ENCODE data around the gene ACOX1. TPM values are rescaled to one million over a fixed set of nuclear protein-coding genes. Genes with fewer than 3 reads are reported as not detected.
A peak's percentile ranks its signal among the peaks of the same experiment; 100 is the strongest.

Gene ACOX1
- total RNA-seq, 5 donors from 2014 or later (not counting 1 experiment from before 2014, with no cell fraction given), result 17.6 to 33.8 (median 29.1) TPM

GRCh38 chr17:75998327-75998795 is 19.4 kb upstream of the ACOX1 start:
- H3K27ac ChIP-seq (ENCODE audit: low read length), result no peak overlapping the region
- H3K4me1 ChIP-seq (ENCODE audit: control insufficient read depth in 1 of 2, extremely low read depth in 1 of 2, insufficient read depth in 2 of 2, low read length in 2 of 2), result peaks cover 6 to 15% of the 10 kb centered on the region in 2 experiments
- H3K36me3 Mint-ChIP-seq, result no peaks in the 10 kb centered on the region
- no peaks in the 10 kb centered on the region for H3K27me3 Mint-ChIP-seq
- no peak overlapping the region for H3K4me3 ChIP-seq (ENCODE audit: control insufficient read depth in 1 of 2, extremely low read depth in 1 of 2, low read length in 1 of 2)
- CTCF ChIA-PET, result interaction anchor here (0.6 to 1.3 kb wide), 3 partner anchors 16 to 161 kb away, joined by 4 to 5 read pairs (median 4); no protein-coding TSS in a partner anchor
- H3K27ac Mint-ChIP-seq, result no peak overlapping the region
- WGBS (ENCODE audit: insufficient coverage), result 98% methylated on average over 6 of the region's 9 CpGs
- no peak overlapping the region for H3K4me3 Mint-ChIP-seq
- H3K4me1 Mint-ChIP-seq, result peaks cover 13 to 16% (median 14%) of the 10 kb centered on the region in 3 donors
- DNase-seq (no peak), ATAC-seq (replicated peaks in 1 of 4) (no peak)
- H3K9me3 Mint-ChIP-seq, result no peaks in the 10 kb centered on the region
- no peaks in the 10 kb centered on the region for H3K9me3 ChIP-seq
- POLR2A ChIA-PET, result interaction anchor here in 1 of 2 donors (0.7 kb wide), 1 partner anchor 265 kb away, joined by 4 read pairs; no protein-coding TSS in a partner anchor
- H3K36me3 ChIP-seq (ENCODE audit: control insufficient read depth in 2 of 2, extremely low read depth in 1 of 2, insufficient read depth in 1 of 2, low read length in 1 of 2), result peaks cover 0 to 1% of the 10 kb centered on the region in 2 donors
- H3K27me3 ChIP-seq (replicated peaks in 1 of 2; ENCODE audit: control insufficient read depth in 2 of 2, extremely low read depth in 1 of 2, insufficient read depth in 2 of 2, low read length in 1 of 2), result no peaks in the 10 kb centered on the region

GRCh38 chr17:75996665-75997590 is 18.0 kb upstream of the ACOX1 start:
- peaks cover 3% of the 10 kb centered on the region for H3K36me3 Mint-ChIP-seq
- H3K27me3 Mint-ChIP-seq, result no peaks in the 10 kb centered on the region
- peak; percentile 35 to 86 (median 50) for ATAC-seq (replicated peaks in 1 of 4)
- ChIA-PET CTCF (interaction anchor here (0.5 to 0.9 kb wide), 3 partner anchors 9 to 356 kb away, joined by 3 read pairs; no protein-coding TSS in a partner anchor), POLR2A (interaction anchor here (0.5 to 0.7 kb wide), 2 partner anchors 15 to 130 kb away, joined by 6 to 12 read pairs; no protein-coding TSS in a partner anchor)
- 24% methylated on average over 17 of the region's 18 CpGs for WGBS (ENCODE audit: insufficient coverage)
- H3K9me3 Mint-ChIP-seq, result no peaks in the 10 kb centered on the region
- no peaks in the 10 kb centered on the region for H3K27me3 ChIP-seq (replicated peaks in 1 of 2; ENCODE audit: control insufficient read depth in 2 of 2, extremely low read depth in 1 of 2, insufficient read depth in 2 of 2, low read length in 1 of 2)
- H3K27ac Mint-ChIP-seq, result peak overlapping the region; percentile 82 to 83
- peaks cover 6 to 15% of the 10 kb centered on the region in 2 experiments for H3K4me1 ChIP-seq (ENCODE audit: control insufficient read depth in 1 of 2, extremely low read depth in 1 of 2, insufficient read depth in 2 of 2, low read length in 2 of 2)
- H3K4me1 Mint-ChIP-seq, result peaks cover 13 to 16% (median 14%) of the 10 kb centered on the region in 3 donors
- H3K4me3 ChIP-seq (ENCODE audit: control insufficient read depth in 1 of 2, extremely low read depth in 1 of 2, low read length in 1 of 2), result no peak overlapping the region
- peak overlapping the region; percentile 34 for H3K27ac ChIP-seq (ENCODE audit: low read length)
- peak overlapping the region in 2 of 3 donors; percentile 15 to 57 for H3K4me3 Mint-ChIP-seq
- peak in 22 of 35 experiments; percentile 16 to 65 (median 23) for DNase-seq
- H3K9me3 ChIP-seq, result no peaks in the 10 kb centered on the region
- H3K36me3 ChIP-seq (ENCODE audit: control insufficient read depth in 2 of 2, extremely low read depth in 1 of 2, insufficient read depth in 1 of 2, low read length in 1 of 2), result peaks cover 0 to 3% of the 10 kb centered on the region in 2 donors

- CTCF ChIA-PET, result interaction anchor here in 1 of 2 donors (0.6 kb wide), 1 partner anchor 65 kb away, joined by 3 read pairs; no protein-coding TSS in a partner anchor
- no peaks in the 10 kb centered on the region for H3K9me3 ChIP-seq
- H3K27ac ChIP-seq (ENCODE audit: low read length), result no peak overlapping the region
- Mint-ChIP-seq H3K9me3 (no peaks in the 10 kb centered on the region), H3K27ac (no peak overlapping the region), H3K4me1 (peaks cover 13 to 16% (median 14%) of the 10 kb centered on the region in 3 donors), H3K4me3 (no peak overlapping the region), H3K27me3 (no peaks in the 10 kb centered on the region), H3K36me3 (peaks cover 7% of the 10 kb centered on the region)
- H3K27me3 ChIP-seq (replicated peaks in 1 of 2; ENCODE audit: control insufficient read depth in 2 of 2, extremely low read depth in 1 of 2, insufficient read depth in 2 of 2, low read length in 1 of 2), result no peaks in the 10 kb centered on the region
- no peak overlapping the region for H3K4me3 ChIP-seq (ENCODE audit: control insufficient read depth in 1 of 2, extremely low read depth in 1 of 2, low read length in 1 of 2)
- POLR2A ChIA-PET, result interaction anchor here (0.5 kb wide), 2 partner anchors 132 to 600 kb away, joined by 4 to 6 read pairs; no protein-coding TSS in a partner anchor
- ATAC-seq (replicated peaks in 1 of 4) (no peak), DNase-seq (no peak)
- H3K36me3 ChIP-seq (ENCODE audit: control insufficient read depth in 2 of 2, extremely low read depth in 1 of 2, insufficient read depth in 1 of 2, low read length in 1 of 2), result peaks cover 0 to 6% of the 10 kb centered on the region in 2 donors
- H3K4me1 ChIP-seq (ENCODE audit: control insufficient read depth in 1 of 2, extremely low read depth in 1 of 2, insufficient read depth in 2 of 2, low read length in 2 of 2), result peaks cover 6 to 15% of the 10 kb centered on the region in 2 experiments
- 97% methylated on average over 6 of the region's 7 CpGs for WGBS (ENCODE audit: insufficient coverage)
Observed at GRCh38 chr17:75995385-75995925, 16.5 kb upstream of the ACOX1 start.

GRCh38 chr17:75994802-75995370 is 15.9 kb upstream of the ACOX1 start:
- Histone ChIP-seq H3K27me3 (replicated peaks in 1 of 2; ENCODE audit: control insufficient read depth in 2 of 2, extremely low read depth in 1 of 2, insufficient read depth in 2 of 2, low read length in 1 of 2) (no peaks in the 10 kb centered on the region), H3K27ac (ENCODE audit: low read length) (no peak overlapping the region), H3K9me3 (no peaks in the 10 kb centered on the region), H3K4me3 (ENCODE audit: control insufficient read depth in 1 of 2, extremely low read depth in 1 of 2, low read length in 1 of 2) (no peak overlapping the region), H3K4me1 (ENCODE audit: control insufficient read depth in 1 of 2, extremely low read depth in 1 of 2, insufficient read depth in 2 of 2, low read length in 2 of 2) (peaks cover 6 to 15% of the 10 kb centered on the region in 2 experiments), H3K36me3 (ENCODE audit: control insufficient read depth in 2 of 2, extremely low read depth in 1 of 2, insufficient read depth in 1 of 2, low read length in 1 of 2) (peaks cover 0 to 6% of the 10 kb centered on the region in 2 donors)
- Mint-ChIP-seq H3K27ac (no peak overlapping the region), H3K4me3 (no peak overlapping the region), H3K27me3 (no peaks in the 10 kb centered on the region), H3K36me3 (peaks cover 7% of the 10 kb centered on the region), H3K9me3 (no peaks in the 10 kb centered on the region), H3K4me1 (peaks cover 13 to 16% (median 14%) of the 10 kb centered on the region in 3 donors)
- 100% methylated on average over 4 of the region's 5 CpGs for WGBS (ENCODE audit: insufficient coverage)
- ChIA-PET CTCF (interaction anchor here in 1 of 2 donors (0.6 kb wide), 1 partner anchor 65 kb away, joined by 3 read pairs; no protein-coding TSS in a partner anchor), POLR2A (interaction anchor here in 1 of 2 donors (0.5 kb wide), 1 partner anchor 600 kb away, joined by 4 read pairs; no protein-coding TSS in a partner anchor)
- ATAC-seq (replicated peaks in 1 of 4) (no peak), DNase-seq (no peak)

- Mint-ChIP-seq H3K27me3 (no peaks in the 10 kb centered on the region), H3K9me3 (no peaks in the 10 kb centered on the region), H3K36me3 (peaks cover 12% of the 10 kb centered on the region), H3K27ac (no peak overlapping the region), H3K4me1 (peaks cover 0 to 2% (median under 1%) of the 10 kb centered on the region in 3 donors), H3K4me3 (no peak overlapping the region)
- H3K36me3 ChIP-seq (ENCODE audit: control insufficient read depth in 2 of 2, extremely low read depth in 1 of 2, insufficient read depth in 1 of 2, low read length in 1 of 2), result peaks cover 0 to 6% of the 10 kb centered on the region in 2 donors
- 88% methylated on average over 7 of the region's 9 CpGs for WGBS (ENCODE audit: insufficient coverage)
- no peak overlapping the region for H3K4me3 ChIP-seq (ENCODE audit: control insufficient read depth in 1 of 2, extremely low read depth in 1 of 2, low read length in 1 of 2)
- H3K9me3 ChIP-seq, result no peaks in the 10 kb centered on the region
- CTCF ChIA-PET, result interaction anchor here (0.5 to 0.7 kb wide), 5 partner anchors 11 to 810 kb away, joined by 3 to 4 read pairs (median 3); no protein-coding TSS in a partner anchor
- ATAC-seq (replicated peaks in 1 of 4) (no peak), DNase-seq (no peak)
- peaks cover 0 to 3% of the 10 kb centered on the region in 2 experiments for H3K4me1 ChIP-seq (ENCODE audit: control insufficient read depth in 1 of 2, extremely low read depth in 1 of 2, insufficient read depth in 2 of 2, low read length in 2 of 2)
- H3K27ac ChIP-seq (ENCODE audit: low read length), result no peak overlapping the region
- POLR2A ChIA-PET, result no interaction called here
- H3K27me3 ChIP-seq (replicated peaks in 1 of 2; ENCODE audit: control insufficient read depth in 2 of 2, extremely low read depth in 1 of 2, insufficient read depth in 2 of 2, low read length in 1 of 2), result no peaks in the 10 kb centered on the region
Observed at GRCh38 chr17:75991396-75991795, 12.4 kb upstream of the ACOX1 start.

Measured in T-cell (primary cell).